Osteoblast (primary cell): ENCODE data around the gene ADAM12. TPM values are rescaled to one million over a fixed set of nuclear protein-coding genes. Genes with fewer than 3 reads are reported as not detected.

Experiments used
- DNase-seq: peaks from one replicate; pipeline ENCODE4 v3.0.0; 2011; ENCODE audit warnings: low spot score, mixed read lengths; ENCODE audit not compliant: insufficient read length; ENCODE audit errors: missing footprints
- H2AFZ ChIP-seq: 2 replicates; pipeline ENCODE4 v1.6.0; 2011; ENCODE audit warnings: mild to moderate bottlenecking, low read length
- H3K27ac ChIP-seq: 2 replicates; pipeline ENCODE4 v1.5.1; 2011; ENCODE audit warnings: mild to moderate bottlenecking, low read depth, low read length, moderate library complexity
- H3K27me3 ChIP-seq: 2 replicates; pipeline ENCODE4 v1.6.0; 2012; ENCODE audit warnings: mild to moderate bottlenecking, control low read depth, inconsistent platforms, low read length, moderate library complexity; ENCODE audit not compliant: insufficient read depth
- H3K36me3 ChIP-seq: 2 replicates; pipeline ENCODE4 v1.5.1; 2011; ENCODE audit warnings: mild to moderate bottlenecking, low read length, control low read depth, moderate library complexity; ENCODE audit not compliant: insufficient read depth
- H3K4me1 ChIP-seq: 2 replicates; pipeline ENCODE4 v1.5.1; 2011; ENCODE audit warnings: mild to moderate bottlenecking, low read length, control low read depth, moderate library complexity; ENCODE audit not compliant: insufficient read depth
- H3K4me2 ChIP-seq: 2 replicates; pipeline ENCODE4 v1.6.0; 2011; ENCODE audit warnings: mild to moderate bottlenecking, low read length; ENCODE audit not compliant: insufficient read depth
- H3K4me3 ChIP-seq: fragments of 200-600 bp; sonication (generic); 3 replicates; pipeline ENCODE4 v1.5.1; 2012; ENCODE audit warnings: mild to moderate bottlenecking, low read length, inconsistent platforms; ENCODE audit not compliant: insufficient read depth
- H3K79me2 ChIP-seq: 2 replicates; pipeline ENCODE4 v1.6.0; 2012; ENCODE audit warnings: mild to moderate bottlenecking, low read length, control low read depth, inconsistent platforms; ENCODE audit not compliant: insufficient read depth
- H3K9me3 ChIP-seq: 2 replicates; pipeline ENCODE4 v1.5.1; 2011; ENCODE audit warnings: low read depth, low read length, control low read depth
- H4K20me1 ChIP-seq: 2 replicates; pipeline ENCODE4 v1.6.0; 2012; ENCODE audit warnings: mild to moderate bottlenecking, low read length, control low read depth; ENCODE audit not compliant: insufficient read depth
- CTCF ChIP-seq: IDR thresholded peaks from 2 replicates; pipeline ENCODE4 v1.5.1; 2011; ENCODE audit warnings: mild to moderate bottlenecking, low read depth, low read length, moderate library complexity; ENCODE audit errors: extremely low read depth
- small RNA-seq: library from RNA; depleted of rRNA; stranded (forward); fragments of <200 nt; gene quantifications from one replicate; pipeline ENCODE3, GENCODE V24; 2012
- total RNA-seq: library from RNA; depleted of rRNA; stranded (reverse); fragments of >200 nt; gene quantifications from 2 replicates; pipeline ENCODE4 v1.2.3, GENCODE V29; 2012

The ADAM12 gene
- total RNA-seq, 1 donor: 345 TPM

GRCh38 chr10:125967533-125967932 lies 420.7 kb downstream of the ADAM12 start:
- Histone ChIP-seq H2AFZ (no peak overlapping the region), H3K27ac (no peak overlapping the region), H3K27me3 (peaks cover 8% of the 10 kb centered on the region), H3K79me2 (no peaks in the 10 kb centered on the region), H3K4me3 (no peak overlapping the region), H4K20me1 (no peaks in the 10 kb centered on the region), H3K36me3 (no peaks in the 10 kb centered on the region), H3K4me2 (no peak overlapping the region), H3K9me3 (no peaks in the 10 kb centered on the region), H3K4me1 (no peaks in the 10 kb centered on the region)
- no peak for DNase-seq
- TF ChIP-seq CTCF: no peak

- DNase-seq: no peak
- H3K9me3 ChIP-seq: no peaks in the 10 kb centered on the region
- no peak overlapping the region for H3K4me2 ChIP-seq
- no peak overlapping the region for H3K27ac ChIP-seq
- no peaks in the 10 kb centered on the region for H3K4me1 ChIP-seq
- no peaks in the 10 kb centered on the region for H3K79me2 ChIP-seq
- no peak overlapping the region for H3K4me3 ChIP-seq
- H3K36me3 ChIP-seq: no peaks in the 10 kb centered on the region
- no peaks in the 10 kb centered on the region for H4K20me1 ChIP-seq
- H2AFZ ChIP-seq: no peak overlapping the region
- no peak for TF ChIP-seq CTCF
- H3K27me3 ChIP-seq: peaks cover 8% of the 10 kb centered on the region
These were observed 423.7 kb downstream of the ADAM12 start for GRCh38 chr10:125964558-125964957.

Small RNAs within 50 kb of the gene (small RNA-seq; reads per million reads assigned to genes)
- gene RNA5SP328: not detected
